ENCODE results near the gene TBX4. TPM values are rescaled to one million over a fixed set of nuclear protein-coding genes. Genes with fewer than 3 reads are reported as not detected.

TBX4 gene
- total RNA-seq, 1 experiment from 2014 or later: not detected

GRCh38 chr17:61468263-61468907, 16.2 kb downstream of the TBX4 start:
- Histone ChIP-seq H3K23me2 (ENCODE audit: insufficient read length, low read depth, low read length, poor library complexity, severe bottlenecking) (no peaks in the 10 kb centered on the region), H3K9me3 (ENCODE audit: control insufficient read depth, low read depth, low read length) (no peaks in the 10 kb centered on the region), H3K9ac (ENCODE audit: extremely low read depth, insufficient read length, low read length) (no peak overlapping the region), H4K8ac (replicated peaks; ENCODE audit: insufficient read length, low read depth, low read length) (no peak overlapping the region), H3T11ph (ENCODE audit: low read length) (no peak overlapping the region), H3K4me2 (ENCODE audit: insufficient read depth, insufficient read length, low read length) (no peak overlapping the region), H3K27ac (ENCODE audit: insufficient read length, low read depth, low read length) (no peak overlapping the region), H4K20me1 (ENCODE audit: control insufficient read depth, insufficient read depth, insufficient read length) (no peaks in the 10 kb centered on the region), H2AFZ (ENCODE audit: low read length) (no peak overlapping the region), H3K18ac (ENCODE audit: insufficient read length, low read depth, low read length) (no peak overlapping the region), H3K4me1 (ENCODE audit: insufficient read depth, low read length) (no peaks in the 10 kb centered on the region; the same call in 1 of the 2 replicates), H3K79me2 (ENCODE audit: insufficient read depth, low read length) (no peaks in the 10 kb centered on the region), H3K79me1 (ENCODE audit: insufficient read depth, low read depth, low read length, poor library complexity, severe bottlenecking) (no peaks in the 10 kb centered on the region), H2BK5ac (ENCODE audit: insufficient read length, low read length) (no peak overlapping the region), H2AK5ac (ENCODE audit: insufficient read length, low read length) (no peak overlapping the region), H2BK12ac (ENCODE audit: insufficient read length, low read depth, low read length) (no peak overlapping the region), H3K56ac (ENCODE audit: insufficient read length, low read depth, low read length) (no peak overlapping the region), H3K4ac (ENCODE audit: low read depth, low read length) (no peak overlapping the region), H2BK120ac (ENCODE audit: low read depth, low read length, poor library complexity, severe bottlenecking) (no peak overlapping the region), H2BK15ac (ENCODE audit: low read depth, low read length) (no peak overlapping the region), H3K14ac (ENCODE audit: insufficient read depth, low read length) (no peak overlapping the region), H4K91ac (ENCODE audit: insufficient read length, low read depth, low read length) (no peak overlapping the region), H2BK20ac (ENCODE audit: low read depth, low read length, poor library complexity, severe bottlenecking) (no peak overlapping the region), H4K5ac (ENCODE audit: insufficient read length, low read depth, low read length) (no peak overlapping the region), H3K23ac (ENCODE audit: insufficient read length, low read depth, low read length) (no peak overlapping the region), H3K27me3 (ENCODE audit: insufficient read depth, low read length) (peaks cover 15% of the 10 kb centered on the region; the same call in 1 of the 2 replicates)
- H3K27ac Mint-ChIP-seq: no peak overlapping the region
- WGBS (ENCODE audit: extremely low coverage, insufficient read length, low lambda C conversion rate): no CpG with 5 or more reads among the region's 8 CpGs
- H3K4me1 Mint-ChIP-seq: peaks cover 4 to 22% of the 10 kb centered on the region in 2 experiments
- no peak for DNase-seq
- no peak overlapping the region for H3K4me3 Mint-ChIP-seq
- no peak for TF ChIP-seq CTCF (conservative IDR thresholded peaks at IDR 0.05)
- peaks cover 59% of the 10 kb centered on the region for H3K27me3 Mint-ChIP-seq (ENCODE audit: low read depth)
- no peaks in the 10 kb centered on the region for H3K36me3 Mint-ChIP-seq (ENCODE audit: insufficient read depth in 1 of 3, low read depth in 3 of 3)
- H3K9me3 Mint-ChIP-seq: no peaks in the 10 kb centered on the region; a peak in 1 of 5 replicates

Data from H9 (cell line).